GM18507 (cell line): Measurements from ENCODE around the gene NOS1AP.
"Not testable (repeated sequence)": the region's sequence is repeated elsewhere in the genome, so short reads cannot be mapped to it uniquely, and the experiment has no call there.

Experiments
- DNase-seq: peaks from one replicate; pipeline ENCODE4 v3.0.0; 2011; ENCODE audit warnings: low read depth; ENCODE audit not compliant: insufficient read length; ENCODE audit errors: extremely low spot score
- FAIRE-seq: peaks from 2 replicates; lab custom pipeline; 2011; peaks lifted over from hg19 to GRCh38; lab: Jason Lieb, UNC

NOS1AP gene

GRCh38 chr1:162333991-162334390, 264.5 kb downstream of the NOS1AP start:
- DNase-seq (no peak), FAIRE-seq (no peak)

- FAIRE-seq (no peak), DNase-seq (no peak)
These were observed 265.6 kb downstream of the NOS1AP start for GRCh38 chr1:162335126-162335525.

- DNase-seq (no peak), FAIRE-seq (no peak)
These were observed 267.3 kb downstream of the NOS1AP start for GRCh38 chr1:162336621-162337285.

DNA sequence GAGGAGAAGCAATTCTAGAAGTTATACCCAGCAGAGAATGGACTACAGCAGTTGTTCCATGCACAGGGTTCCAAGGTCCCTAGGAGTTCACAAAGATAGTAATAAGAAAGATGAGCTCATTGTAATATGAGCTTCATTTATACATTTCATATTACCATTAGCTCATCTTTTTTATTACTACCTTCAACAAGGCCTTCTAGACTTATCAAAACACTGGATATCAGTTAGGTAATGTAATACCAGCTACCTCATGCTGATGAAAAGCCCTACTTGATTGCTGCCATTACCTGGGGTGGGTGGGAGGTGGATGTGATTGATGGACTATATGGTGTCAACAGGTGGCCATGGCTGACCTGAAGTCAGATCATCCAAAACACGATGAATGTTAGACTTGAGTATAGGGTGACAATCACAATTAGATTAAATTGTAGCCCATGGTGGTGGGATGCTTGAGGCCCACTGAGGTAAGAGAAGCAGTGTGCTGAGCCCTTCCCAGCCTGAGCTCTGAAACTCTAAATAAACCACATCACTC, 273.0 kb downstream of the NOS1AP start:
- no peak for FAIRE-seq
- no peak for DNase-seq

DNA sequence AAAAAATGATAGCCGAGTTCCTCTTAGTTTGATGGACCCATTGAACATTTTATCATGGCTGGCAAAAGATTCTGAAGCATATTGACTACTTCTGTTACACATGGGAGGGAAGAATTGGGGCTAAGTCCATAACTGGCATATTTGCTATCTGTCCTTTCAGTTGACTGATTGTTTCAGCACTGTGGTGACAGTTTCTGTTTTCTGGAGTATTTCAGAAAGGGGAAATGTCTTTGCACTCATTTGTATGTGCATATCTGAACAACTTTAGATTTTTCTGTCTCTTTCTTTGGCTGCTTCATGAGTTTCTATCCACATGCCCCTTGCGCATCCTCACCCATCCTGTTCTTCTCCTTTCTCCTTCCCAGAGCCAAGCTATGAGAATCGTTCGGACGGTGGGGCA, 274.0 kb downstream of the NOS1AP start:
- no peak for FAIRE-seq

DNA sequence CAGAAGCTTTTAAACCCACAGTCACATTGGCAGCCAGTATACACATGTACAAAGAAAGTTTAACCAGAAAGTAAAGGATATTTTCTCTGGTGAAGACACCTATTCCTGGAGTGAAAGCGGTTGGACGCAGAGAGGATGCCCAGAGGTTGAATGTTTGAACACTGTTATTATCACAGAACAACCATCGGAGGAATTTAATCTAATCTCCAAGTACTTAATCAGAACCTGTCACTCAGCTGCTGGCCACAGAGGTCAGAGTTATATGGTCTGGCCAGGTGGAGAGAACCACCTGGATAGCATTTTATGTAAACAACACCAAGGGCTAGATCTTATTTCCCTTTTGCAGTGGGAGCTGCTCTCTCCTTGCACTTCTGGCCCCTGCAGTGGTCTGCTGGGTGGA, 277.8 kb downstream of the NOS1AP start:
- DNase-seq (no peak), FAIRE-seq (no peak)

More for the DNA sequence above, 274.0 kb downstream of the NOS1AP start:
- DNase-seq: no peak

- DNase-seq: no peak
These were observed 280.3 kb downstream of the NOS1AP start for GRCh38 chr1:162349635-162350330.

DNA sequence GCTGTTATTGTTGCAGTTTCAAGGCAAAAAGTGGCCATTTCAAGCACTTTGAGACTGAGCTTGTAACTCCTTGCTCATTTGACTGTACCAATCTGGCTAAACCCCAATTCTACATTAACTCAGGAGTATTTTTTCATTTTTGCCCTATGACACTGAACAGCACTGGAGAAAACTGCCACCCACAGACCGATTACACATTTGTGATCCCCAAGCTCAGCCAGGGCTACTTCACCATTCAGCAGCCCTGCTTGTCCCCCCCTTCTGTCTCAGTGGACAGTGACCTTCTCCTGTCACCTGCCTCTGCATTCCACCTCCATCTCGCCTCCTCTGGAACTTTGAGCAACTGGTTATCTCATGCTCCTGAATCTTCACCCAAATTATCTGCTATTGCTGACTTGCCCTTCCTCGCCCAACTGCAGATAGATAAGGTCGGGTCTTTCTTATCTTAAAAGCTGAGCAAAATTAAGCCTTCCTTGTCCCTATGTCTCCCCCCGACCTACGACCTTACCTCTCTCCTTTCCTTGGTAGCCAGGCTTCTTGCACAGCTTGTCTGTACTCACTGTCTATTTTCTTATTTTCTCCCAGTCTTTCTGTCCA, 281.9 kb downstream of the NOS1AP start:
- FAIRE-seq (no peak), DNase-seq (no peak)

More at GRCh38 chr1:162349635-162350330, 280.3 kb downstream of the NOS1AP start:
- FAIRE-seq: no peak

DNA sequence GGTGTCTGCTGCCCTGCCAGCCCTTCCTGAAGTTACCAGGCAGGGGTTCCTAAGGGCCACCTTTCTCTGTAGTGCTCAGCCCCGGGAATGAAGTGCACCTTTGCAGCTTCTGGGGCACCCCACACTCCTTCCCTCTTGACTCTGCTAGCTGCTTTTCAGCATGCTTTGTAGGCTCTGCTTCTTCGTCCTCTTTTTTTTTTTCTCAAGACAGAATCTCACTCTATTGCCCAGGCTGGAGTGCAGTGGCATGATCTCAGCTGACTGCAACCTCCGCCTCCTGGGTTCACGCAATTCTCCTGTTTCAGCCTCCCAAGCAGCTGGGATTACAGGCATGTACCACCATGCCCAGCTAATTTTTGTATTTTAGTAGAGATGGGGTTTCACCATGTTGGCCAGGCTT, 282.4 kb downstream of the NOS1AP start:
- DNase-seq, FAIRE-seq: not testable (repeated sequence)

- no peak for DNase-seq
- no peak for FAIRE-seq
These were observed 283.6 kb downstream of the NOS1AP start for GRCh38 chr1:162353078-162353477.

DNA sequence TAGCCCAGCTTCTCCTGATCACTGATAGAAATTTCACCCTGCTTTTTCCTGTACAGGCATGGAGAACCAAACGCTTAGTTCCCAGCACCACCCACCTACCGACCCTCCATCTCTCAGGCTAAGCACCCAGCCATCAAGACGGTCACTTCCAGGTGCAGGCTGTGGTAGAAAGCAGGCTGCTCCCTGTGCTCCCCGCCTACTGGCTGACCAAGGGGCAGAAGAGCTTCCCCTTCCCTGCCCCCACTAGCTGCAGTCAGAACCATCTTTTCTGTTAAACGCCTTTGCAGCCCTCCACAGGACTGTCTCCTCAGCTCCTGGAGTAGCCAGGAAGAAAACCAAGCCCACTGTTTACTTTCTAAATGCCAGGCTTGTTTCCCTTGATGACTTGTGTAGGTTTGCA, 284.2 kb downstream of the NOS1AP start:
- no peak for FAIRE-seq
- no peak for DNase-seq

DNA sequence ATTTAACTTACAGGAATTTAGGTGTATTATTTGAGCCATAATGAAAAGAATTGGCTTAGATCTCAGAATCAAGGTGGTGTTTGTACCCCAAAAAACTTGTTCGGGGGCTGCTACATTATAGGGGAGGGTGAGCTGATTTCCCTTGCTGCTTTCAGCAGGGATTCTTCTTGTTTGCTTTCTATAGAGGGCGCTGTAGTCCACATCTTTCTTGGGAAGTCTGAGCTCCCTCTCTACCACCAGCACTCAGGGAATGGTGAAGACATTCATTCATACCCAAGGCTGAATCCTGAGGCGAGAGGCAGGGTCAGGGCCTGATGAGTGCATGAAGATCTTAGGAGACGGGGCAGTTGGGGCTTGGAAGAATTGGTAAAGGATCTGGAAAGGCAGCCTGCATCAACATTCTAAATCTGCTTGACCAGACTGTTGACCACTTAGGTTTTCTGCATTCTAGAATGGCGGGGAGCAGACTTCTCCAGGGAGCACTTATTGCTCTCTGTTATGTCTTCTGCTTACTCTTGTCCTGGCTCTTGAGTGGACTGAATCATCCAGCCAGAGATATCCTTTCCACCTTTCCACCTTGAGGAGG, 288.3 kb downstream of the NOS1AP start:
- FAIRE-seq: peak; percentile 21

GRCh38 chr1:162358928-162359327, 289.4 kb downstream of the NOS1AP start:
- FAIRE-seq: no peak

More for the DNA sequence above, 288.3 kb downstream of the NOS1AP start:
- no peak for DNase-seq

DNA sequence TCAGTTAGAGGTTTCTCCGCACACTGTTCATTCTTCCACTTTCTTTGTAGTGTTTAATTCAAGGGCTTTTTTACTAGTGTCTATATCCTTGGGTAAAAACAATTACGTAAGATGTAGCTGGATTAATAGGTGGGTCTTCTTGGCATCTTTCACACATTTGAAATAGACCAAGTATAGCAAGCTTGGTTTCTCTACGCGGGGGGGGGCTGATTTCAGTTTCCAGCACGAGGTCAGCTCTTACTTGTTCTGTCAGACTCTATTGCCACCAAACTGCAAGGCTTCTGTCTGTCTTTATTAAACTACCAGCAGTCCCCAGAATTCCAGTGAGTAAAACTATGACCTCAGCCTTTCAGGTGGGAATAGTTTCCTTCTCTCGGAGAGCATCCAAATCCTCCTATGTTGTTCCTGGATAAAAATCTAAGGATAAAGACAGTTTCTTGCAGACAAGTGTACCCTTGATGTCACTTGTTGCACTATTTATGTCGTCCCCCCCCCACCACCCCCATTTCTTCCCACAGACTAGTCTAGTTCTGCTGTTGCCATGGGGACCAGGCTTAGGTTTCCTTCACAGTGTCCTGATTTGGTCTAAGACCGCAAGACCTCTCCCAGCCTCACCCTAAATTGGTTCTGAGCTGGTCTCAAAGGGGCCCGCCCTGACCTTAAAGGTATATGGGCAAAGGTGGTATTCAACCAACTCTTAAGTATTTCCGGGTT, 290.2 kb downstream of the NOS1AP start:
- DNase-seq (no peak), FAIRE-seq (no peak)

More at GRCh38 chr1:162358928-162359327, 289.4 kb downstream of the NOS1AP start:
- no peak for DNase-seq

GRCh38 chr1:162360237-162360873, 290.9 kb downstream of the NOS1AP start:
- no peak for DNase-seq
- no peak for FAIRE-seq

GRCh38 chr1:162360874-162361260, 291.4 kb downstream of the NOS1AP start:
- DNase-seq (no peak), FAIRE-seq (no peak)

- no peak for DNase-seq
- FAIRE-seq: peak; percentile 24
These were observed 291.9 kb downstream of the NOS1AP start for GRCh38 chr1:162361349-162361748.

GRCh38 chr1:162363823-162364222, 294.3 kb downstream of the NOS1AP start:
- FAIRE-seq: no peak
- DNase-seq: no peak

- FAIRE-seq: no peak
These were observed 295.0 kb downstream of the NOS1AP start for GRCh38 chr1:162364498-162364897.

More at GRCh38 chr1:162364498-162364897, 295.0 kb downstream of the NOS1AP start:
- DNase-seq: no peak
